Effector memory CD4-positive, alpha-beta T cell (primary cell): Measurements from ENCODE around the gene TINAGL1.

Source experiments
- DNase-seq, 3 donors: peaks; one replicate each; pipeline ENCODE4 v3.0.0-alpha.2; 2020
- H3K27ac ChIP-seq: 2 replicates; pipeline ENCODE4 v1.7.0; 2013; ENCODE audit warnings: mild to moderate bottlenecking, low read length, moderate library complexity; ENCODE audit not compliant: insufficient read depth, poor library complexity, severe bottlenecking
- H3K27me3 ChIP-seq: replicated peaks from 2 replicates; pipeline ENCODE4 v1.7.0; 2013; ENCODE audit warnings: mild to moderate bottlenecking, low read length; ENCODE audit not compliant: insufficient read depth, control insufficient read depth, poor library complexity, severe bottlenecking
- H3K36me3 ChIP-seq: 2 replicates; pipeline ENCODE4 v1.7.0; 2013; ENCODE audit warnings: mild to moderate bottlenecking, low read length, moderate library complexity; ENCODE audit not compliant: control insufficient read depth, insufficient read depth
- H3K4me1 ChIP-seq: 2 replicates; pipeline ENCODE4 v1.7.0; 2013; ENCODE audit warnings: low read length, mild to moderate bottlenecking; ENCODE audit not compliant: control insufficient read depth, insufficient read depth, poor library complexity, severe bottlenecking
- H3K4me3 ChIP-seq: 2 replicates; pipeline ENCODE4 v1.7.0; 2013; ENCODE audit warnings: low read length, low read depth, mild to moderate bottlenecking; ENCODE audit not compliant: insufficient read depth, poor library complexity, severe bottlenecking
- H3K9me3 ChIP-seq: 2 replicates; pipeline ENCODE4 v1.7.0; 2013; ENCODE audit warnings: mild to moderate bottlenecking, low read length, moderate library complexity; ENCODE audit not compliant: control insufficient read depth

The TINAGL1 gene

DNA sequence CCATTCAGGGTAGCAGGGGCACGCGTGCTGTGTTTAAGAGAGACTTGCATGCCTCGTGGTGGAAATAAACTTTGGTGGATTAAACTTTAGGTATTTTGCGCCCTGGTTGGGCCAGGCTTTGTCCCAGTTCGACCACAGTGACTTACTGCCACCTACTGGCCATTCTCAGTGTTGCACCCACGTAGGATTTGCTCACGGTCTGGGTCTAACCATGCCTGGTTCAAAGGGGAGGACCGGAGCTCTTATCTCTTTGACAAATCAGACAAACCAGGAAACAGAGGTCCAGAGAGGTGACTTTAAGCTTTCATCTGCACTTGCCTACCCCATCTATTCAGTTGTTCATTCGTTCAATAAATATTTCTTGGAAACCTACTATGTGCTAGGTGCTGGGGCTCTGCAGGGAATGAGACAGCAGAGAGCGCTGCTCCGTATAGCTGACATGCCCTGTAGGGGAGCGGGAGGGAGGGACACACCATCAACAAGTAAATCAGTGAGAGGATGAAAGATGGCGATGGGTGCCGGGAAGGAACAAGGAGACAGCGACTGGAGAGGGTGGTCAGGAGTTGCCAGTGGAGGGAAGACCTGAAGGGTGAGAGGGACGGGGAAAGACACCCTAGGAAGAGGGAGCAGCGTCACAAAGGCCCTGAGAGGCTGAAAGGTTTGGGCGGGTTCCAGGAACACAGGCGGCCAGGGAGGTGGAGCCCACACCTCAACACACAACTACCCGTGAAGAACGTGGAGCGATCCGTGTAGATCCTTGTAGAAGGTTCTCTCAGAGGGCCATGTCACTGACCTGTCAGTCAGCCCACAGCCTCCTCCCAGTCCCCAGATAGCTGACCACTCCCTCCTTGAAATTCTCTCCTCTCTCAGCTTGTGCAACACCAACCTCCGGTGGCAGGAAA lies 27.2 kb upstream of the TINAGL1 start:
- no peak overlapping the region for H3K27ac ChIP-seq
- no peaks in the 10 kb centered on the region for H3K27me3 ChIP-seq
- H3K4me3 ChIP-seq: no peak overlapping the region
- DNase-seq: peak; percentile 63 to 77 (median 64)
- peaks cover 8% of the 10 kb centered on the region for H3K4me1 ChIP-seq
- H3K9me3 ChIP-seq: no peaks in the 10 kb centered on the region
- H3K36me3 ChIP-seq: no peaks in the 10 kb centered on the region

- Histone ChIP-seq H3K9me3 (no peaks in the 10 kb centered on the region), H3K4me3 (no peak overlapping the region), H3K36me3 (no peaks in the 10 kb centered on the region), H3K4me1 (peaks cover 8% of the 10 kb centered on the region), H3K27ac (no peak overlapping the region), H3K27me3 (no peaks in the 10 kb centered on the region)
- no peak for DNase-seq
These were observed 26.3 kb upstream of the TINAGL1 start for GRCh38 chr1:31549809-31550620.

DNA sequence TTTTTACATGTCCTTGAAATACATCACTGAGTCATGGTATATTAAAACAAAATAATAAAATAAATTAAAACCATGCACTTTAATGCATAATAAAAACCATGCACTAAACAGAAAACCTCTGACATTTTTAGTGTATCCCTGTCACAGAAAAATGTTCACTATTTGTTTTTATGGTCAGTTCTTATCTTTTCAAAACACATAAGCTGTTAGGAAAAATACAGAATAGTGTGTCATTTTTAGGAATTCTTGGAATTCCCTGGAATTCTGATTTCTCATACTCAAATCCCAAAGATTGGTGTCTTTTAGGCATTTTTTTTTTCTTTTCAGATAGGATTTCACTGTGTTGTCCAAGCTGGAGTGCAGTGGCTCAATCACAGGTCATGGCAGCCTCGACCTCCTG lies 25.1 kb upstream of the TINAGL1 start:
- H3K27ac ChIP-seq: no peak overlapping the region

DNA sequence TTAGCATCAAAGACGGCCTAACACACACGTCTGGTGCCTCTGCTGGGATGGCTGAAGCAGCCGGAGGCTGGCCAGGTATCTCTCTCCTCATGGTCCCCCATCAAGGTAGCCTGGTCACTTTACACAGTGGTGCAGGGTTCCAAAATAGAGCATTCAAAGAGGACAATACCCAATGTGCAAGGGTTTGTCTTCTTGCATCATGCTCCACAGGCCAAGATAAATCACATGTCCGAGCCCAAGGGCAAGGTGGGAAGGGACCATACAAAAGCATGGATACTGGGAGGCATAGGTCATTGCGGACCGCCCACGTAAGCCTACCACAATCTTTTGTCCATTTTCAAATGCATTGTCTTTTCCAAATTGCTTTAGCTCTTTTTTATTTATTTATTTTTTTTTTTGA lies 23.8 kb upstream of the TINAGL1 start:
- no peak overlapping the region for H3K4me3 ChIP-seq
- DNase-seq: no peak
- H3K36me3 ChIP-seq: no peaks in the 10 kb centered on the region
- peaks cover 8% of the 10 kb centered on the region for H3K4me1 ChIP-seq
- H3K9me3 ChIP-seq: no peaks in the 10 kb centered on the region
- no peaks in the 10 kb centered on the region for H3K27me3 ChIP-seq
- no peak overlapping the region for H3K27ac ChIP-seq

More for the DNA sequence above, 25.1 kb upstream of the TINAGL1 start:
- Histone ChIP-seq H3K9me3 (no peaks in the 10 kb centered on the region), H3K27me3 (no peaks in the 10 kb centered on the region), H3K4me1 (peaks cover 8% of the 10 kb centered on the region), H3K36me3 (no peaks in the 10 kb centered on the region), H3K4me3 (no peak overlapping the region)
- no peak for DNase-seq

DNA sequence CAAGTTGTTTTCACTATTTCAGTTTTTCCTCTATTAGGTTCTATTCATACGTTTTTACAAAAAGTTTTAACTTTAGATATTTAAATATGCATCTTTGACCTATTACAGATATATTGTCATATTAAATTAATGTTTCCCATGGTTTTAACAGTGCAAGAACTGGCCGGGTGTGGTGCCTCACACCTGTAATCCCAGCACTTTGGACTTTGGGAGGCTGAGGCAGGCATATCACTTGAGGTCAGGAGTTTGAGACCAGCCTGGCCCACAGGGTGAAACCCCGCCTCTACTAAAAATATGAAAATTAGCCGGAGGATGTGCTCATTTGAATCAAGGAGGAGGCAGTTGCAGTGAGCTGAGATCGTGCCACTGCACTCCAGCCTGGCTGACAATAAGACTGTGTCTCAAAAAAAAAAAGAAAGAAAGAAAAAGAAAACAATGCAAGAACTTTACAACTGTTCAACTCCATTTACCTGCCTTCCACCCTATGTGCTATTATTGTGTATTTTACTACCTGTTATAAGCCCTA lies 19.8 kb upstream of the TINAGL1 start:
- Histone ChIP-seq H3K4me3 (no peak overlapping the region), H3K4me1 (no peaks in the 10 kb centered on the region), H3K27ac (no peak overlapping the region), H3K27me3 (no peaks in the 10 kb centered on the region), H3K36me3 (no peaks in the 10 kb centered on the region), H3K9me3 (no peaks in the 10 kb centered on the region)
- DNase-seq: no peak

GRCh38 chr1:31559715-31560114 lies 16.6 kb upstream of the TINAGL1 start:
- Histone ChIP-seq H3K4me1 (no peaks in the 10 kb centered on the region), H3K4me3 (no peak overlapping the region), H3K27me3 (no peaks in the 10 kb centered on the region), H3K9me3 (no peaks in the 10 kb centered on the region), H3K27ac (no peak overlapping the region), H3K36me3 (no peaks in the 10 kb centered on the region)
- no peak for DNase-seq

DNA sequence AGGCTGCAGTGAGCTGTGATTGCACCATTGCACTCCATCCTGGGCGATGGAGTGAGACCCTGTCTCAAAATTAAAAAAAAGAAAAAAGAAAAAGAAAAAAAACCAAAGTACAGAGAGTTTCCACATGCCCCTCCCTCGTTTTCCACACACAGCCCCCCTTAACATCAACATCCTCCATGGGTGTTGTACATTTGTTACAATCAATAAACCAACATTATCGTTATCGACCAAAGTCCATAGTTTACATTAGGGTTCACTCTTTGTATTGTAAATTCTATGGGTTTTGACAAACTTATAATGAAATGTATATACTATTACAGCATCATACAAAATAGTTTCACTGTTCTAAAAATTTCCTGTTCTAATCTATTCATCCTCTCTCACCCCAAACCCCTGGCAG lies 15.9 kb upstream of the TINAGL1 start:
- Histone ChIP-seq H3K27me3 (no peaks in the 10 kb centered on the region), H3K9me3 (no peaks in the 10 kb centered on the region), H3K27ac (no peak overlapping the region), H3K36me3 (no peaks in the 10 kb centered on the region), H3K4me1 (no peaks in the 10 kb centered on the region), H3K4me3 (no peak overlapping the region)
- DNase-seq: no peak

- Histone ChIP-seq H3K27ac (no peak overlapping the region), H3K4me1 (no peaks in the 10 kb centered on the region), H3K36me3 (no peaks in the 10 kb centered on the region), H3K9me3 (no peaks in the 10 kb centered on the region), H3K4me3 (no peak overlapping the region), H3K27me3 (no peaks in the 10 kb centered on the region)
- no peak for DNase-seq
These were observed 13.5 kb upstream of the TINAGL1 start for GRCh38 chr1:31562707-31563360.

GRCh38 chr1:31564606-31564989 lies 11.7 kb upstream of the TINAGL1 start:
- Histone ChIP-seq H3K4me3 (no peak overlapping the region), H3K36me3 (no peaks in the 10 kb centered on the region), H3K27me3 (no peaks in the 10 kb centered on the region), H3K9me3 (no peaks in the 10 kb centered on the region), H3K27ac (no peak overlapping the region), H3K4me1 (no peaks in the 10 kb centered on the region)
- DNase-seq: no peak
